HEK293 (cell line): ENCODE results near the gene GRIN2A.

ENCODE experiments used
- KLF9 ChIP-seq: fragments of 450-650 bp; formaldehyde crosslinking; IDR thresholded peaks from 2 replicates; pipeline ENCODE4 v1.5.1; 2016; ENCODE audit warnings: missing biosample characterization, missing genetic modification characterization, low read depth
- SP3 ChIP-seq: fragments of 450-650 bp; formaldehyde crosslinking; IDR thresholded peaks from 2 replicates; pipeline ENCODE4 v1.5.1; 2016; ENCODE audit warnings: missing biosample characterization, missing genetic modification characterization
- TCF7L2 ChIP-seq: IDR thresholded peaks from 2 replicates; pipeline ENCODE4 v1.6.1; 2011; ENCODE audit warnings: low read depth, mild to moderate bottlenecking, inconsistent platforms, low read length, moderate library complexity, borderline replicate concordance
- ZNF114 ChIP-seq: fragments of 450-650 bp; formaldehyde crosslinking; IDR thresholded peaks from 2 replicates; pipeline ENCODE4 v1.5.0; 2017; ENCODE audit warnings: missing biosample characterization, missing genetic modification characterization
- ZNF341 ChIP-seq: fragments of 450-650 bp; formaldehyde crosslinking; IDR thresholded peaks from 2 replicates; pipeline ENCODE4; 2016; ENCODE audit warnings: low read depth, missing biosample characterization, missing genetic modification characterization
- ZNF530 ChIP-seq: fragments of 450-650 bp; formaldehyde crosslinking; IDR thresholded peaks from 2 replicates; pipeline ENCODE4 v1.5.1; 2016; ENCODE audit warnings: low read depth, missing biosample characterization, missing genetic modification characterization
- ZNF670 ChIP-seq: fragments of 450-650 bp; formaldehyde crosslinking; IDR thresholded peaks from 2 replicates; pipeline ENCODE4 v1.5.1; 2016; ENCODE audit warnings: missing biosample characterization, missing genetic modification characterization, low read depth
- TF ChIP-seq, protein P1 (sequence below): fragments of 450-650 bp; formaldehyde crosslinking; IDR thresholded peaks from 2 replicates; pipeline ENCODE4 v1.5.1; 2016; ENCODE audit warnings: missing biosample characterization, missing genetic modification characterization

DNA sequence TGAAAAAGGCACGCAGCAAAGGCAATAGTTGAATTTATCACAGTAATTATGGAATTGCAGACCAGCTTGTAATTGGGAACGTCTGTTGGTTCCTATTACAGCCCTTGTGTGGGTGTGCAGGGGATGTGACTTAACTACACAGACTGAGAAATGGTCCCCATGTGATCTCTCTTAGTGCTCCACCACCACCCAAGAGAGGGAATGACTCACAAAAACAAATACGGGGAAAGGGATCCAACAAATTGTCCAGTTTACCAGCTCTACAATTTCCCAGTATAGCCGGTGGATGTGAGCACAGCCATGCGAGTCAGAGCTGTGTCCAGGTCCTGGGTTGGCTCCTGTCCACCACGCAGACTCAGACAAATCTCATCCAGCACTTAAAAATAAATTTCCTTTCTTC lies 337.9 kb downstream of the GRIN2A start:
- TF ChIP-seq TCF7L2: no peak
- no peak for TF ChIP-seq ZNF341
- TF ChIP-seq ZNF670 (tag by site-specific recombination): no peak
- TF ChIP-seq SP3 (tag by site-specific recombination): no peak
- no peak for TF ChIP-seq ZNF114 (tag by site-specific recombination)
- no peak for TF ChIP-seq KLF9 (tag by site-specific recombination)
- no peak for TF ChIP-seq ZNF530 (tag by site-specific recombination)
- TF ChIP-seq, protein P1, sequence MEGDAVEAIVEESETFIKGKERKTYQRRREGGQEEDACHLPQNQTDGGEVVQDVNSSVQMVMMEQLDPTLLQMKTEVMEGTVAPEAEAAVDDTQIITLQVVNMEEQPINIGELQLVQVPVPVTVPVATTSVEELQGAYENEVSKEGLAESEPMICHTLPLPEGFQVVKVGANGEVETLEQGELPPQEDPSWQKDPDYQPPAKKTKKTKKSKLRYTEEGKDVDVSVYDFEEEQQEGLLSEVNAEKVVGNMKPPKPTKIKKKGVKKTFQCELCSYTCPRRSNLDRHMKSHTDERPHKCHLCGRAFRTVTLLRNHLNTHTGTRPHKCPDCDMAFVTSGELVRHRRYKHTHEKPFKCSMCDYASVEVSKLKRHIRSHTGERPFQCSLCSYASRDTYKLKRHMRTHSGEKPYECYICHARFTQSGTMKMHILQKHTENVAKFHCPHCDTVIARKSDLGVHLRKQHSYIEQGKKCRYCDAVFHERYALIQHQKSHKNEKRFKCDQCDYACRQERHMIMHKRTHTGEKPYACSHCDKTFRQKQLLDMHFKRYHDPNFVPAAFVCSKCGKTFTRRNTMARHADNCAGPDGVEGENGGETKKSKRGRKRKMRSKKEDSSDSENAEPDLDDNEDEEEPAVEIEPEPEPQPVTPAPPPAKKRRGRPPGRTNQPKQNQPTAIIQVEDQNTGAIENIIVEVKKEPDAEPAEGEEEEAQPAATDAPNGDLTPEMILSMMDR: no peak
